ENCODE results near the gene PSG7.
"Not testable (repeated sequence)": the region's sequence is repeated elsewhere in the genome, so short reads cannot be mapped to it uniquely, and the experiment has no call there.

Gene PSG7

GRCh38 chr19:42912941-42913340, 24.1 kb downstream of the PSG7 start:
- FAIRE-seq: not testable (repeated sequence)

GRCh38 chr19:42911731-42912130, 25.3 kb downstream of the PSG7 start:
- not testable (repeated sequence) for FAIRE-seq

- FAIRE-seq: not testable (repeated sequence)
These were observed 30.8 kb downstream of the PSG7 start for GRCh38 chr19:42906162-42906561.

- not testable (repeated sequence) for FAIRE-seq
These were observed 36.4 kb downstream of the PSG7 start for GRCh38 chr19:42900561-42900960.

GRCh38 chr19:42899674-42900073, 37.3 kb downstream of the PSG7 start:
- not testable (repeated sequence) for FAIRE-seq

- not testable (repeated sequence) for FAIRE-seq
These were observed 37.9 kb downstream of the PSG7 start for GRCh38 chr19:42899110-42899509.

- not testable (repeated sequence) for FAIRE-seq
These were observed 38.4 kb downstream of the PSG7 start for GRCh38 chr19:42898656-42899055.

- not testable (repeated sequence) for FAIRE-seq
These were observed 39.3 kb downstream of the PSG7 start for GRCh38 chr19:42897729-42898128.

GRCh38 chr19:42890446-42890845, 46.6 kb downstream of the PSG7 start:
- FAIRE-seq: not testable (repeated sequence)

- FAIRE-seq: not testable (repeated sequence)
These were observed 49.0 kb downstream of the PSG7 start for GRCh38 chr19:42887876-42888445.

GRCh38 chr19:42882730-42883129, 54.3 kb downstream of the PSG7 start:
- not testable (repeated sequence) for FAIRE-seq

- not testable (repeated sequence) for FAIRE-seq
These were observed 55.0 kb downstream of the PSG7 start for GRCh38 chr19:42882010-42882409.

GRCh38 chr19:42881279-42881678, 55.7 kb downstream of the PSG7 start:
- not testable (repeated sequence) for FAIRE-seq

- not testable (repeated sequence) for FAIRE-seq
These were observed 56.4 kb downstream of the PSG7 start for GRCh38 chr19:42880621-42881020.

- no peak for FAIRE-seq
These were observed 57.4 kb downstream of the PSG7 start, which contains the start of gene PSG1 for GRCh38 chr19:42879613-42880012. Gene PSG1 (minus strand): TSS chr19:42879713. CDS start chr19:42879581, 132 bp downstream.

- not testable (repeated sequence) for FAIRE-seq
These were observed 60.4 kb downstream of the PSG7 start for GRCh38 chr19:42876596-42876995.

- FAIRE-seq: not testable (repeated sequence)
These were observed 61.1 kb downstream of the PSG7 start for GRCh38 chr19:42875881-42876280.

- FAIRE-seq: not testable (repeated sequence)
These were observed 61.9 kb downstream of the PSG7 start for GRCh38 chr19:42874901-42875813.

- not testable (repeated sequence) for FAIRE-seq
These were observed 62.9 kb downstream of the PSG7 start for GRCh38 chr19:42874136-42874535.
